CD4-positive, alpha-beta T cell treated with Interleukin-6 at 100 ng/mL for 8 hours (primary cell): ENCODE data around the gene PTH2.
"Not testable (repeated sequence)": the region's sequence is repeated elsewhere in the genome, so short reads cannot be mapped to it uniquely, and the experiment has no call there.

Experiments used
- DNase-seq: peaks from one replicate; pipeline ENCODE4 v3.0.0-alpha.2; 2020; ENCODE audit warnings: mixed read lengths, low spot score

The PTH2 gene

DNA sequence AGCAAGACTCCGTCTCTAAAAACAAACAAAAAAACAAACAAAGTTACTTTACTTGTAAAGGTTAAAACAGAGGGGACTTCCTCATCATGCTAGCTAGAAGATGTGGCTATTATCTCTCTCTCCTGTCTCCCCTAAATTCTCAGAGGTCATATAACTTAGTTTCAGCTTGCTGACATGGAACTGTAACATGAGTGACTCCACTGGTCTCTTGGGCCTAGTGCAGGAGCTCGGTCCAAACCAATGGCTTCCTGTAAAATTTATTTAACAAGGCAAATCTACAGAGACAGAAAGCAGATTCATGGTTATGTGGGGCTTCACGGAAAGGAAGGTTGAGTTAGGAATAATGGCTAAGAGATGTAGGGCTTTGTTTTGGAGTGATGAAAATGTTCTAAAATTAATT, 44.7 kb downstream of the PTH2 start:
- no peak for DNase-seq

- no peak for DNase-seq
These were observed 48.4 kb downstream of the PTH2 start for GRCh38 chr19:49374665-49375434.

GRCh38 chr19:49373174-49373573, 50.1 kb downstream of the PTH2 start:
- DNase-seq: not testable (repeated sequence)
